Activated T-cell treated with anti-CD3 and anti-CD28 coated beads, Interleukin-2, amount 50 U/mL, for 1 hour (primary cell): ENCODE data around the gene METTL2A.
"Not testable (repeated sequence)": the region's sequence is repeated elsewhere in the genome, so short reads cannot be mapped to it uniquely, and the experiment has no call there.

Experiments
- DNase-seq: peaks from one replicate; pipeline ENCODE4 v3.0.0-alpha.2; 2020

The METTL2A gene, protein sequence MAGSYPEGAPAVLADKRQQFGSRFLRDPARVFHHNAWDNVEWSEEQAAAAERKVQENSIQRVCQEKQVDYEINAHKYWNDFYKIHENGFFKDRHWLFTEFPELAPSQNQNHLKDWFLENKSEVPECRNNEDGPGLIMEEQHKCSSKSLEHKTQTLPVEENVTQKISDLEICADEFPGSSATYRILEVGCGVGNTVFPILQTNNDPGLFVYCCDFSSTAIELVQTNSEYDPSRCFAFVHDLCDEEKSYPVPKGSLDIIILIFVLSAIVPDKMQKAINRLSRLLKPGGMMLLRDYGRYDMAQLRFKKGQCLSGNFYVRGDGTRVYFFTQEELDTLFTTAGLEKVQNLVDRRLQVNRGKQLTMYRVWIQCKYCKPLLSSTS

DNA sequence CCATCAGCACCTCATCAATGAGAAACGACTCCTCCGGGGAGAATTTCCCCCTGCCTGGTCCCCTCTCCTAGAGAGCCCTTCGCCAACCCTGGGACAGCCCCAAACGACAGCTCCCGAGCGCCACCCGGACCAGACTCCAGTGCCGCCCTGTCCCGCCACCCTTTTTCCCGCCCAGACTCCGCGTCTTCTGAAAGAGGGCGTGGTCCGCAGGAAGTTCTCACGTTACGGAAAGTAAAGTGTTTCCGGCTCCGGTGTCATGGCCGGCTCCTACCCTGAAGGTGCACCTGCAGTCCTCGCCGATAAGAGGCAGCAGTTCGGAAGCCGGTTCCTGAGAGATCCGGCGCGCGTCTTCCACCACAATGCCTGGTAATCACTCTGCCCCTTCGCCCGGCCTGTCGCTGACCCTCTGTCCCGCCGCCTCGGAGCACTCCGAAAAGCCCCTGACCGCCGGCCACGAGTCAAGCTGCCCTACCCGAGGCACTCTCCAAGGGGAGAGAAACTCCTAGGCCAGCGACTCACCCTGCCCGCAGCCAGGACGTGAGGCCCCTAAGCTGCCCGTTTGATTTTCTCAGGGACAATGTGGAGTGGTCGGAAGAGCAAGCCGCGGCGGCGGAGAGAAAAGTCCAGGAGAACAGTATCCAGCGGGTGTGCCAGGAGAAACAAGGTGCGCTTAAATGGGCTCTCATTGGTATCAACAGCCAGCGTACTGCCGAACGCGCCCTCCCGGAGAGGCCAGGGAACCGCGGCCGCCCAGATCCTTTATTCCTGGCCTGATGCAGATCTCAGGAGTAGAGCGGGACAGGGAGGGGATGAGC is at the start of gene METTL2A:
TSS of gene METTL2A (plus strand) at position 251 of the 815 bp plus-strand sequence. CDS start at position 257, 6 bp downstream.
- DNase-seq, result peak; percentile 80

DNA sequence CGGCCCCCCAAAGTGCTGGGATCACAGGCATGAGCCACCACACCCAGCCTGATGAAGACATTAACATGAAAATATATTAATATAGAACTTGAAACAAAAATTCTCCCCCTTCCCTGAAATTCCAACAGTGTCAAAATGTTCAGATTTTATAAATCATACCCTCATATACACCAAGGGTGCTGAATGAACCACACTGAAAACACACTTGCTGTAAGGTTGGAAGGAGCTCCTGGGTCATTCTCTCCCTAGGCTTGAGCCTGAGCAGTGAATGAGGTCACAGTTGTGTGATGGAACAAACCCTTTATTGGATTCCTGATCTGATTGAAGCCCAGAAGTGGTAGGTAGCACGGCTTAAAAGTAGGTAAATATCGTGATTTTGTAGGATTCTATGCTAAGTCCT is 43.4 kb upstream of the METTL2A start, which contains the start of gene EFCAB3:
TSS of gene EFCAB3 (plus strand) at position 301 of the 400 bp plus-strand sequence. CDS start 2,427 bp downstream, outside the sequence.
- no peak for DNase-seq

GRCh38 chr17:62381561-62381960 is 42.1 kb upstream of the METTL2A start:
- no peak for DNase-seq

GRCh38 chr17:62388856-62389255 is 34.8 kb upstream of the METTL2A start:
- DNase-seq, result no peak

GRCh38 chr17:62392908-62393307 is 30.8 kb upstream of the METTL2A start:
- DNase-seq, result no peak

DNA sequence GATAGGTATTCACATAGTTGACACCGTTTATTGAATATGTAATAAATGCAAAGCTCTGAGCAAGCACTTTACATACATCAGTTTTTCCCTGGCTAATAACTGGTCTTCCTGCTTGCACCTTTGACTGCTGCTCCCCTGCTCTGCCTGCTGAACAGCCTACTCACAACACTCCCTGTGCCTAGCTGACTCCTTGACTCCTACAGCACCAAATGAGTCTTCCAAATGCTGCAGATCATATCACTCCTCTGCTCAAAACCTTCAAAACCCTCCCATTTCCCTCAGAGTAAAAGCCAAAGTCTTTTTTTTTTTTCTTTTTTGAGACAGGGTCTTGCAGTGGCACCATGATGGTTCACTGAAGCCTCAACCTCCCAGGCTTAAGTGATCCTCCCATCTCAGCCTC is 24.8 kb upstream of the METTL2A start:
- no peak for DNase-seq

- no peak for DNase-seq
These were observed 18.2 kb upstream of the METTL2A start for GRCh38 chr17:62405451-62405850.

- not testable (repeated sequence) for DNase-seq
These were observed 10.6 kb upstream of the METTL2A start for GRCh38 chr17:62413090-62413489.

DNA sequence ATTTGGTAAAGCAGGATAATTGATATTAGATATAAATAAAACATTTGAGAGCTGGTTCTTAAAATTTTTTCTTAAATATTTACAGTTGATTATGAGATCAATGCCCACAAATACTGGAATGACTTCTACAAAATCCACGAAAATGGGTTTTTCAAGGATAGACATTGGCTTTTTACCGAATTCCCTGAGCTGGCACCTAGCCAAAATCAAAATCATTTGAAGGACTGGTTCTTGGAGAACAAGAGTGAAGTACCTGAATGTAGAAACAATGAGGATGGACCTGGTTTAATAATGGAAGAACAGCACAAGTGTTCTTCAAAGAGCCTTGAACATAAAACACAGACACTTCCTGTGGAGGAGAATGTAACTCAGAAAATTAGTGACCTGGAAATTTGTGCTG is 2.5 kb downstream of the METTL2A start:
- DNase-seq, result not testable (repeated sequence)

DNA sequence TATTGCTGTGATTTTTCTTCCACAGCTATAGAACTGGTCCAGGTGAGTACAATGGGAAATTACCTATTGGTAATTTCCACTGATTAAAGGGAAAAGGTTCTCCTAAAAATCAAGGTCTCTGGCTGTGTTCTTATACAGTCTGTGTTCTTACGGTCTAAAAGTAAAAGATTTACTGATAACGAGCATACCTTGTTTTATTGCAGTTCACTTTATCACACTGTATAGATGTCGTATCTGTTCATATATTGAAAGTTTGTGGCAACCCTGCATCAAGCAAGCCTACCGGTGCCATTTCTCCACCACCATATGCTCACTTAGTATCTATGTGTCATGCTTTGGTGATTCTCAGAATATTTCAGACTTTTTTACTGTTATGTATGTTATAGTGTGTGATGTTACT is 11.6 kb downstream of the METTL2A start:
- not testable (repeated sequence) for DNase-seq

DNA sequence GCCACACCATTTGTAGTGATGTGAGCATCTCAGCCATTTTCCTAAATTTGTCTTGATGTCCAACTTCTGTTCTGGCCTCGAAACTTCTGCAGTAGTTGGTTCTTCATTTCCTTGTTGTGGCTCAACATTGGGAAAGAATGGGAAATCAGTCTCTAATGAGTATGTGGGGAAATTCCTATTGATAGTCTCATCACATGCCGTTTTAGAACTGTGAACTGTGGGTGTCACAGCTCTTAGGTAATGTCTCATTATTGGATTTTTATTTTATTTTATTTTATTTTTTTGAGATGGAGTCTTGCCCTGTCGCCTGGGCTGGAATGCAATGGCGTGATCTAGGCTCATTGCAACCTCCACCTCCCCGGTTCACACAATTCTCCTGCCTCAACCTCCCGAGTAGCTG is 17.5 kb downstream of the METTL2A start:
- not testable (repeated sequence) for DNase-seq

- no peak for DNase-seq
These were observed 20.4 kb downstream of the METTL2A start for GRCh38 chr17:62444063-62444462.

DNA sequence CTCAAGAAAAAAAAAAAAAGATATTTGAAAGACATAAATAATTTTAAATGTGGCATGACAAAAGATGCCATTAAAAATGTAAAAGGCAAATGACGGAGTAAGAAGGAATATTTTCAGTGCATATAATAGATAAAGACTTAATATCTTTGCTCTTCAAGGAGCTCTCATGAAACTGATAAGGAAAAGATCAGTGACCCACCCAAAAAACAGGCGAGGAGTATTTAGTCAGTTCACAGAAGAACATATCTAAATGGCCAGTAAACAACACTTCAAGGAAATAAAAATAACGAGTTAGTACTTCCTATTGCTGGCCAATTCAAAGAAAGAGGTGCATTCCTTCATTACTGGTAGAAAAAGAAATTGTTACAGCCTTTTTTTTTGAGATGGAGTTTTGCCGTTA is 22.1 kb downstream of the METTL2A start:
- not testable (repeated sequence) for DNase-seq

DNA sequence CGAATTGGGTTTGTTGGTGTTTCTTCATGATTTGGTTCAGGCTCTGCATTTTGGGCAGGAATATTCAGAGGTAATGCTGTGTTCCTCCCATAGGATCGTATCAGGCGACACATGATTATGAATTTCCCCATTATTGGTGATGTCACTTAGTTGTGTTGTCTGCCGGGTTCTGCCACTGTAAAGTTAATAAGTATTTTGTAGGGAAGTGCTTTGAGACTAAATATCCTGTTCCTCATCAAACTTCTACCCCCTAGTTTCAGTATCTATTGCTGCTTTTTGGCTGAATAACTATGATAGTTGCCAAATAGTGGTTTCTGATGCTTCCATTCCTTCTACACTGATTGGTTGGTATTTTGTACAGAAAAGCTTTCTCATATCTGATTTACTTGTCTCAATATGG is 28.5 kb downstream of the METTL2A start:
- not testable (repeated sequence) for DNase-seq

GRCh38 chr17:62453041-62453440 is 29.3 kb downstream of the METTL2A start:
- not testable (repeated sequence) for DNase-seq

DNA sequence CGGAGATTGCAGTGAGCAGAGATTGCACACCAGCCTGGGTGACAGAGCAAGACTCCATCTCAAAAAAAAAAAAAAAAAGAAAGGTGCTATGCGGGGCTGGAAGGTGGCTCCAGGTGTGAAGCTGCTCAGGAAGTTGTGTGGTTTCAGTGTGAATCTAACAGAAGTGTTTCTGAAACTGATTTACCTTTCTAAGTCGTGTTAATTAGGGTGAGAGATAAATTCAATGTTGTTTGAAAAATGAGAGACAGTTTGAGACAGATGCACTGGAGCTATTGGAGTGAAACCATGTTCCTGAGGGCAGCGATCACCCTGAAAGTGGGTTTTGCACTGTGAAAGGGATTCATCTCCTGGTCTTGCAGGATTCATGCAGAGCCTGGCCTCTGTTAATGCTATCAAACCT is 30.0 kb downstream of the METTL2A start:
- DNase-seq, result not testable (repeated sequence)

GRCh38 chr17:62454111-62454510 is 30.4 kb downstream of the METTL2A start:
- DNase-seq, result not testable (repeated sequence)

GRCh38 chr17:62456016-62456415 is 32.3 kb downstream of the METTL2A start:
- no peak for DNase-seq

DNA sequence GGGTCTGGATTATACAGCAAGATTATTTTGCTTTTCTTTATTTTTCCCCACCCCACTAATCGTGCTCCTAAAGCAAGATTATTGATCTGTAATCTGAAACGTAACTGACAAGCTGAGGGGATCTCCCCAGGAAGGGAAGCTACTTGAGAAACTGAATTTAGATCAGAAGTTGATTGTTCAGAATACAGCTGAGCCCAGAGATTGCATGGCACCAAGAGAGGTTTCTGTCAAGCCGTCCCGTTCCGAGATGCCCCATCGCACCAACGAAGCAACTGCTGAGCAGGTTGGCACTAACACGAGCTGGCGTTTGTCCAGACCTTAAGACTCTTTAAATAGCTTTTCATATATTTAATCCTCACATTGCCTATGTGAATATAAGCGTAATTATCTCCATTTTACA is 34.8 kb downstream of the METTL2A start:
- DNase-seq, result not testable (repeated sequence)

DNA sequence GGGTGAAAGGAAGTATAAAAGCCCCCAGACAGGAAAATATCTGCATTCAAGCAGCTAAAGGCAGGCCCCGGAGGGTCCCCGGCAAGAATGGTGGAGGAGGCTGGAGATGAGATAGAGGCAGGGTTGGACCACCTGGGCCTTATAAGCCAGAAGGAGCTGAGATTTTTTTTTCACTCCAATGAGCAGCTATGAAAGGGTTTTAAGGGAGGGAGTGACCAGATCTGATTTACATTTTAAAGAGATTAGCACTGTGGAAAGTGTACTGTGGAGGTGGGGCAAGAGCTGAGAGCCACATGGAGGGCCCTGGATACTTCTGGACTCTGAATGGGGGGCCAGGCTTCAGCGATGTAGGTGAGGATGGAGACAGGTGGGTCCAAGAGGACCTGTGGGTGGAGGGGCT is 40.7 kb downstream of the METTL2A start:
- not testable (repeated sequence) for DNase-seq

GRCh38 chr17:62465271-62465670 is 41.6 kb downstream of the METTL2A start:
- DNase-seq, result not testable (repeated sequence)

- peak; percentile 70 for DNase-seq
These were observed 47.1 kb downstream of the METTL2A start for GRCh38 chr17:62470666-62471379.

DNA sequence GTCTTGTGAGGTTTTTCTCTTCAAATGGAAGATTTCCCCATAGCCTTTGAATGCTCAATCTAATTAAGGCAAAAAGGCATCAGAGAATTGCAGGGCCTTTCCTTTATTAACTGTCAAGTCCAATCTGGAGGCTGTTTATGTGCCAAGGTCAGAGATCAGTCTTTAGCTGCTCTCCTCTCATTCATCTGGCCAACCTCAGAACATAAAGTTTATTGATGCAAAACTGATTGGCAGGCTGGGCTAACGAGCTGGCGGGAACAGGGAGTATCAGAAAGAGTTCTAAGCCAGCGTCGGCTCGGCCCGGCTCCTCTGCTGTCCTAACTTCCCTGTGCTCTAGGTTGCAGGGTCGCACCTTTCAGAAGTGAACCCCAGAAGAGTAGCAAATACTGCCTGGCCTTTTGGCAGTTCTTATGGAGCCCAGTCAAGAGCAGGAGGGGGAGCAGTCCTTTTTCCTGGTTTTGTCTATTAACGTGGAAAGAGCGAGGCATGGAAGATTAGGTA is 47.7 kb downstream of the METTL2A start:
- DNase-seq, result not testable (repeated sequence)
